ENCODE measurements around the gene ADAMTS10. TPM values are rescaled to one million over a fixed set of nuclear protein-coding genes. Genes with fewer than 3 reads are reported as not detected.

ADAMTS10 gene
- total and polyA plus RNA-seq, 2 of the 13 experiments (the other 11 are each of a cell fraction or from before 2014, with no cell fraction given): 0.49 to 1.7 TPM

DNA sequence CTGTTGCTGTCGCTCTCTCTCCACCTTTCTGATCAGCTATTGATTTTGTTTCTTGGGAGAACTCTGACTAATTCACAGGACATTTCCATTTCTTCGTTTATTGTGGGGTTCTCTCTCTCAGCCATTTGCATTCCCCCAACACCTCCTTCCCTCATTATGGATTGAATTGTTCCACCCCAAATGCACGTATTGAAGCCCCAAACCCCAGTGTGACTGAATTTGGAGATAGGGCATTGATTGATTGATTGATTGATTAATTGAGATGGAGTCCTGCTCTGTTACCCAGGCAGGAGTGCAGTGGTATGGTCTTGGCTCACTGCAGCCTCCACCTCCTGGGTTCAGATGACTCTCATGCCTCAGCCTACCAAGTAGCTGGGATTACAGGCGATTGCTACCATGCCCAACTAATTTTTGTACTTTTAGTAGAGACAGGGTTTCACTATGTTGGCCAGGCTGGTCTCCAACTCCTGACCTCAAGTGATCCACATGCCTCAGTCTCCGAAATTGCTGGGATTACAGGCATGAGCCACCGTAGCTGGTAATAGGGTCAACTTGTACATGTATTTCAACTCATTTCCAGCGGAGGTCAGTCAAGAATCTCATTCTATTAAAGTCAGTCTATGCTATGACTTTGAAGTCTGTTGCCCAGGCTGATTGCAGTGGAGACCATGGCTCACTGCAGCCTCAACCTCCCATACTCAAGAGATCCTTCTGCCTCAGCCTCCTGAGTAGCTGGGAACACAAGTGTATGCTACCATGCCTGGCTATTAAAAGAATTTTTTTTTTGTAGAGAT is 33.5 kb upstream of the ADAMTS10 start:
- no peak overlapping the region for H2AFZ ChIP-seq (ENCODE audit: low read length)
- POLR2A ChIA-PET: no interaction called here
- CTCF ChIA-PET (ENCODE audit: low intra/inter-chr PET ratio, low total read pairs): interaction anchor here (1.0 to 4.0 kb wide), 2 partner anchors 29 kb away, joined by 3 to 45 read pairs; no protein-coding TSS in a partner anchor
- no peak for ATAC-seq
- no peak overlapping the region for H3K9ac ChIP-seq (ENCODE audit: insufficient read depth, low read depth, low read length)
- H3K79me2 ChIP-seq (ENCODE audit: insufficient read depth, low read length): no peaks in the 10 kb centered on the region
- 73% methylated on average over 5 of the region's 7 CpGs for WGBS (ENCODE audit: low lambda C conversion rate)
- no peak for FAIRE-seq
- no peak for DNase-seq (ENCODE audit: low spot score)
- H3K27ac ChIP-seq (ENCODE audit: extremely low read length, insufficient read depth, low read length): no peak overlapping the region
- no TSS peak for BruUV-seq (replicated peaks)
- intact Hi-C loops (cut with micrococcal nuclease; ENCODE audit: unreplicated experiment): no loop called here
- H3K4me3 ChIP-seq (replicated peaks in 1 of 3; ENCODE audit: insufficient read depth in 1 of 3, low read depth in 2 of 3, low read length in 3 of 3): no peak overlapping the region
- in situ Hi-C loops (cut with HindIII; ENCODE audit: extremely low pct_ligation_motif_present, low pct_unique_long_range_greater_than_20kb): no loop called here
- no peaks in the 10 kb centered on the region for H3K36me3 ChIP-seq (replicated peaks in 1 of 2; ENCODE audit: control insufficient read depth in 1 of 2, insufficient read depth in 2 of 2, low read length in 2 of 2)
- H3K4me2 ChIP-seq (ENCODE audit: low read depth, low read length): no peak overlapping the region
- peaks cover 5% of the 10 kb centered on the region for H3K9me3 ChIP-seq (ENCODE audit: low read length)
- TF ChIP-seq RELA (CRISPR knock-in tag; IDR thresholded peaks at IDR 0.05): no peak
- TF ChIP-seq, protein P1, sequence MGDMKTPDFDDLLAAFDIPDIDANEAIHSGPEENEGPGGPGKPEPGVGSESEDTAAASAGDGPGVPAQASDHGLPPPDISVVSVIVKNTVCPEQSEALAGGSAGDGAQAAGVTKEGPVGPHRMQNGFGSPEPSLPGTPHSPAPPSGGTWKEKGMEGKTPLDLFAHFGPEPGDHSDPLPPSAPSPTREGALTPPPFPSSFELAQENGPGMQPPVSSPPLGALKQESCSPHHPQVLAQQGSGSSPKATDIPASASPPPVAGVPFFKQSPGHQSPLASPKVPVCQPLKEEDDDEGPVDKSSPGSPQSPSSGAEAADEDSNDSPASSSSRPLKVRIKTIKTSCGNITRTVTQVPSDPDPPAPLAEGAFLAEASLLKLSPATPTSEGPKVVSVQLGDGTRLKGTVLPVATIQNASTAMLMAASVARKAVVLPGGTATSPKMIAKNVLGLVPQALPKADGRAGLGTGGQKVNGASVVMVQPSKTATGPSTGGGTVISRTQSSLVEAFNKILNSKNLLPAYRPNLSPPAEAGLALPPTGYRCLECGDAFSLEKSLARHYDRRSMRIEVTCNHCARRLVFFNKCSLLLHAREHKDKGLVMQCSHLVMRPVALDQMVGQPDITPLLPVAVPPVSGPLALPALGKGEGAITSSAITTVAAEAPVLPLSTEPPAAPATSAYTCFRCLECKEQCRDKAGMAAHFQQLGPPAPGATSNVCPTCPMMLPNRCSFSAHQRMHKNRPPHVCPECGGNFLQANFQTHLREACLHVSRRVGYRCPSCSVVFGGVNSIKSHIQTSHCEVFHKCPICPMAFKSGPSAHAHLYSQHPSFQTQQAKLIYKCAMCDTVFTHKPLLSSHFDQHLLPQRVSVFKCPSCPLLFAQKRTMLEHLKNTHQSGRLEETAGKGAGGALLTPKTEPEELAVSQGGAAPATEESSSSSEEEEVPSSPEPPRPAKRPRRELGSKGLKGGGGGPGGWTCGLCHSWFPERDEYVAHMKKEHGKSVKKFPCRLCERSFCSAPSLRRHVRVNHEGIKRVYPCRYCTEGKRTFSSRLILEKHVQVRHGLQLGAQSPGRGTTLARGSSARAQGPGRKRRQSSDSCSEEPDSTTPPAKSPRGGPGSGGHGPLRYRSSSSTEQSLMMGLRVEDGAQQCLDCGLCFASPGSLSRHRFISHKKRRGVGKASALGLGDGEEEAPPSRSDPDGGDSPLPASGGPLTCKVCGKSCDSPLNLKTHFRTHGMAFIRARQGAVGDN (CRISPR knock-in tag; IDR thresholded peaks at IDR 0.05): no peak
- no peak for TF ChIP-seq NR1H2 (CRISPR knock-in tag; IDR thresholded peaks at IDR 0.05; ENCODE audit: borderline replicate concordance, low read depth)
- no peak for TF ChIP-seq ZNF432 (CRISPR knock-in tag; IDR thresholded peaks at IDR 0.05; ENCODE audit: borderline replicate concordance)
- no peak for TF ChIP-seq RCOR2 (CRISPR knock-in tag; IDR thresholded peaks at IDR 0.05)
- peaks cover 38% of the 10 kb centered on the region for H3K4me1 ChIP-seq (ENCODE audit: insufficient read depth, low read length)
- no peaks in the 10 kb centered on the region for H4K20me1 ChIP-seq (ENCODE audit: insufficient read depth, low read length)
- H3K27me3 ChIP-seq (ENCODE audit: control insufficient read depth in 1 of 2, insufficient read depth in 2 of 2, low read length in 2 of 2): no peaks in the 10 kb centered on the region

All from HepG2 (cell line).